Cardiac muscle cell (in vitro differentiated cells and primary cell): ENCODE results near the gene ATP1B4. TPM values are rescaled to one million over a fixed set of nuclear protein-coding genes. Genes with fewer than 3 reads are reported as not detected.

Experiments used
- DNase-seq, 2 donors: peaks; one replicate each; pipeline versions ENCODE4 v3.0.0 to v3.0.0-alpha.2; 2010 to 2017; ENCODE audit warnings: low read depth in 1 of 2, low spot score in 1 of 2
- H3K27ac ChIP-seq: fragments of 200-600 bp; sonication (generic); 2 replicates; pipeline ENCODE4 v1.5.1; 2016
- H3K27me3 ChIP-seq: fragments of 200-600 bp; sonication (generic); 2 replicates; pipeline ENCODE4 v1.6.0; 2016; ENCODE audit warnings: control low read depth
- H3K36me3 ChIP-seq: fragments of 200-600 bp; sonication (generic); 2 replicates; pipeline ENCODE4 v1.5.1; 2016; ENCODE audit warnings: control low read depth
- H3K4me1 ChIP-seq: fragments of 200-600 bp; sonication (generic); 2 replicates; pipeline ENCODE4 v1.8.1; 2017; ENCODE audit warnings: low read depth, mild to moderate bottlenecking, mixed run types
- H3K4me3 ChIP-seq: fragments of 200-600 bp; sonication (generic); 2 replicates; pipeline ENCODE4 v1.5.1; 2016; ENCODE audit warnings: mild to moderate bottlenecking
- H3K9me3 ChIP-seq: fragments of 200-600 bp; sonication (generic); 2 replicates; pipeline ENCODE4 v1.5.1; 2017; ENCODE audit warnings: low read depth, mild to moderate bottlenecking, control low read depth
- CTCF ChIP-seq: IDR thresholded peaks from 2 replicates; pipeline ENCODE4 v1.5.1; 2012; ENCODE audit warnings: low read depth, mild to moderate bottlenecking, low read length
- polyA plus RNA-seq: library from polyadenylated mRNA; unstranded; fragments of >200 nt; fragmentation: Nextera tagmentation; extraction: Ambion mirVana; gene quantifications from 2 replicates; pipeline ENCODE4 v1.2.1, GENCODE V29; 2016
- total RNA-seq: library from RNA; depleted of rRNA; stranded (reverse); fragments of >200 nt; gene quantifications from 2 replicates; pipeline ENCODE4 v1.2.3, GENCODE V29; 2016

ATP1B4 gene
- total RNA-seq (0.11 and 0.45 TPM in 2 replicates), polyA plus RNA-seq (0.34 TPM in 1 of 2 replicates, not detected in the other)

DNA sequence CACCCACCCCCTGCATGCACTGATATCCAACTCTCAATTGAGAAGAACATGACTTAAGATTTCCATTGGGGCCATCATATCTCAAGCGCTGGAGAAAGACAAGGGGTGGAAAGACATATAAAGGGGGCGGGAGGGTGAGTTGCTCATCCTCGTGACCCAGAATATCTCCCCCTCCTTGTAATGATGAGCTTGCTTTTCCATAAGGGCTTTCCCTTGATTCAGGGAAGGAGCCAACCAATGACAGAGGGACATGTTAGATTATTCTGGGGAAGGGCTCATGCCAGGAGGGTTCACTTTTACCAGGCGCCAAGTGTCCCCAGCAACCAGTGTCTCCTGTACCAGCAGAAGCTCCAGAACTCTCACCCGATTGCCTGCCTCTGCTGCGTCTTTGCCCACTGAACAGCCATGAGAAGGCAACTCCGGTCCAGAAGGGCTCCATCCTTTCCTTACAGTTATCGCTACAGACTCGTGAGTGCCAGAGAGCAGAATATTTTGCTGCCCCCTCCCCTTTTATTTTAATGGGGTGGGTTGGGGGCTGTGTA, at the start of gene ATP1B4:
Gene ATP1B4, plus strand, starts transcription at position 326 of the 542 bp plus-strand sequence. Its CDS starts 80 bp downstream, at position 406.
- TF ChIP-seq CTCF: no peak
- Histone ChIP-seq H3K27ac (peak within 1 kb of the TSS; percentile 15), H3K27me3 (no peaks in the 10 kb centered on the region), H3K4me1 (peaks cover 30% of the 10 kb centered on the region), H3K4me3 (no peak within 1 kb of the TSS), H3K36me3 (no peaks in the 10 kb centered on the region), H3K9me3 (no peaks in the 10 kb centered on the region)
- no peak for DNase-seq

DNA sequence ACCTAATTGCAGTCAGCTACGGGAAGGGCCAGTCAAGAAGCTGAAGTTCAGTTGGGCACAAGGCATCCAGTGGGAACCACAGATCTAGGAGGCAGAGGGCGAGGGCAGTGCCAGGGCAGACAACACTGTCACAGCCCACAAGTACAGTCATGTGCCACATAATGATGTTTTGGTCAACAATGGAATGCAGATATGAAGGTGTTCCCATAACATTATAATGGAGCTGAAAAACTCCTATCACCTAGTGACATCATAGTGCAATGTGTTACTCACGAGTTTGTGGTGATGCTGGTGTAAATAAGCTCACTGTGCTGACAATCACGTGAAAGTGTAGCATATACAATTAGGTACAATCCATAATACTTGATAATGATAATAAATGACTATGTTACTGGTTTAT, 46.1 kb upstream of the ATP1B4 start:
- H3K4me1 ChIP-seq: no peaks in the 10 kb centered on the region
- no peaks in the 10 kb centered on the region for H3K9me3 ChIP-seq
- H3K27me3 ChIP-seq: peaks cover 60% of the 10 kb centered on the region
- no peak for DNase-seq
- no peak overlapping the region for H3K4me3 ChIP-seq
- no peaks in the 10 kb centered on the region for H3K36me3 ChIP-seq
- no peak overlapping the region for H3K27ac ChIP-seq
- TF ChIP-seq CTCF: no peak

DNA sequence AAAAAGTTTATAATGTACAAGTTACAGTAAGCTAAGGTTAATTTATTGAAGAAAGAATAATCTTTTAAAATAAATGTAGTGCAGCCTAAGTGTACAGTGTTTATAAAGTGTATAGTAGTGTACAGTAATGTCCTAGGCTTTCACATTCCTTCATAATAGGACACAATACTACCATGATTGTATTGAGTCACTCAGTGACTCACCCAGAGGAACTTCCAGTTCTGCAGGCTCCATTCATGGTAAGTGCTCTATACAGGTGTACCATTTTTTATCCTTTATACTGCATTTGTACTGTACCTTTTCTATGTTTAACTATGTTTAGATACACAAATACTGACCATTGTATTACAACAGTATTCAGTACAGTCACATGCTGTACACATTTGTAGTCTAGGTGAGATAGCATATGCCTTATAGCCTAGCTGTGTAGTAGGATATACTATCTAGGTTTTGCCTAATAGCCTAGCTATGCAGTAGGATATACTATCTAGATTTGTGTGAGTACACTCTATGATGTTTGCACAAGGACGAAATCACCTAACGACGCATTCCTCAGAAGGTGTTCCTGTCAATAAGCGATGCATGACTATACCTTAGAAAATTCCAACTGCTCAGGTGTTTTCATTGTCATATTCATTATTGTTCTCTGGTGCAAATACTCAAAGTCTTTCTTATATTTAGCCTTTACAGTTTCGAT, 45.2 kb upstream of the ATP1B4 start:
- Histone ChIP-seq H3K36me3 (no peaks in the 10 kb centered on the region), H3K9me3 (no peaks in the 10 kb centered on the region), H3K27me3 (peaks cover 51% of the 10 kb centered on the region), H3K4me1 (no peaks in the 10 kb centered on the region), H3K4me3 (no peak overlapping the region), H3K27ac (no peak overlapping the region)
- TF ChIP-seq CTCF: no peak
- no peak for DNase-seq

- no peak for TF ChIP-seq CTCF
- no peaks in the 10 kb centered on the region for H3K4me1 ChIP-seq
- no peak overlapping the region for H3K27ac ChIP-seq
- no peak overlapping the region for H3K4me3 ChIP-seq
- H3K36me3 ChIP-seq: no peaks in the 10 kb centered on the region
- H3K27me3 ChIP-seq: peaks cover 37% of the 10 kb centered on the region
- no peak for DNase-seq
- no peaks in the 10 kb centered on the region for H3K9me3 ChIP-seq
Measured at GRCh38 chrX:120318411-120318810, 43.5 kb upstream of the ATP1B4 start.

GRCh38 chrX:120321520-120322281, 40.2 kb upstream of the ATP1B4 start:
- no peak for DNase-seq
- no peak for TF ChIP-seq CTCF
- Histone ChIP-seq H3K27ac (no peak overlapping the region), H3K9me3 (no peaks in the 10 kb centered on the region), H3K27me3 (peaks cover 17% of the 10 kb centered on the region), H3K36me3 (no peaks in the 10 kb centered on the region), H3K4me1 (no peaks in the 10 kb centered on the region), H3K4me3 (no peak overlapping the region)
